ENCODE results near the gene ANKRD35. TPM values are rescaled to one million over a fixed set of nuclear protein-coding genes. Genes with fewer than 3 reads are reported as not detected.

The ANKRD35 gene
- total and polyA plus RNA-seq, 10 of the 15 experiments (the other 5 are each of a cell fraction or from before 2014, with no cell fraction given) = 0.01 to 0.08 TPM; not detected in 8

DNA sequence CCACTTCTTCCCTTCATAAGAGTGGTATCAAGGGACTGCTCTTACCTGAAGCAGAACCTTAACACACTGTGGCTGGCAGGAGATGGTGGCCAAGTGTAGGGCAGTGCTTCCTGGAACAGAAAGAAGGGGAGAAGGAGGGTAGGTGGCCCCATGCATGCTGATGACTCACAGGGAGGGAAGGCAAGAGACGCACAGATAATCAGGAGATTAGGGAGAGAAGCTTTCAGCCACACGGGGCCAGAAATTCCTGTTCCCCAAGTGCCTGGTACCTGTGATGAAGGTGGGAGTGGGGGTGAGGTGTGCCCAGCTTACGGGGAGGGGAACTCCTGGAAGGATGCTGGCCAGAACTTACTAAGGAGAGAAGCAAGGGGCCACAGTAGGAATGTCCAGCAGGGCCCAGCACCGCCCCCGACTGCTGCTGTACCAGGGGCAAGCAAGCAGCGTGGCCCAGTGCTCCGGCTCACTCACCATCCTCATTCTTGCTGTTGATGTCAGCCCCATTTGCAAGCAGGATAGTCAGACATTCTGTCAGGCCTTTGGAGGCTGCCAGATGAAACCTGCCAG is 7.7 kb downstream of the ANKRD35 start:
- BruUV-seq (replicated peaks) = no TSS peak

More for the DNA sequence above, 7.7 kb downstream of the ANKRD35 start:
- no peaks in the 10 kb centered on the region for H3K4me1 ChIP-seq (ENCODE audit: control insufficient read depth, insufficient read depth, low read length)
- H3K27ac ChIP-seq (ENCODE audit: control insufficient read depth, insufficient read depth) = no peak overlapping the region
- no peaks in the 10 kb centered on the region for H3K79me2 ChIP-seq (ENCODE audit: control insufficient read depth, insufficient read depth, low read length)
- no peak overlapping the region for H3K9ac ChIP-seq (ENCODE audit: control insufficient read depth, insufficient read depth, low read length)
- POLR2A ChIA-PET = no interaction called here
- H3K36me3 ChIP-seq (ENCODE audit: control insufficient read depth in 2 of 2, insufficient read depth in 2 of 2, low read length in 1 of 2) = no peaks in the 10 kb centered on the region
- in situ Hi-C loops (cut with MboI) (no loop called here), intact Hi-C loops (cut with micrococcal nuclease; ENCODE audit: unreplicated experiment) (no loop called here)
- TF ChIP-seq BCL11A (IDR thresholded peaks at IDR 0.05; ENCODE audit: low read depth, low read length) (no peak), LARP7 (IDR thresholded peaks at IDR 0.05) (no peak), BRCA1 (IDR thresholded peaks at IDR 0.05; ENCODE audit: low read depth, low read length) (no peak), IKZF1 (conservative IDR thresholded peaks at IDR 0.05) (no peak), E4F1 (IDR thresholded peaks at IDR 0.05; ENCODE audit: borderline replicate concordance, partially characterized antibody) (no peak), ELK1 (IDR thresholded peaks at IDR 0.05; ENCODE audit: low read depth, low read length) (no peak), HDAC6 (IDR thresholded peaks at IDR 0.05; ENCODE audit: unreplicated experiment) (no peak), NFIC (IDR thresholded peaks at IDR 0.05; ENCODE audit: low read depth, low read length) (no peak), ATF3 (IDR thresholded peaks at IDR 0.05; ENCODE audit: borderline replicate concordance, extremely low read depth, low read depth, low read length) (no peak), TCF3 (IDR thresholded peaks at IDR 0.05; ENCODE audit: borderline replicate concordance, insufficient read depth, low read depth, low read length) (no peak), SP1 (IDR thresholded peaks at IDR 0.05; ENCODE audit: low read depth, low read length) (no peak), BHLHE40 (IDR thresholded peaks at IDR 0.05; ENCODE audit: borderline replicate concordance in 1 of 2, low read depth in 2 of 2, low read length in 1 of 2) (no peak), HSF1 (IDR thresholded peaks at IDR 0.05; ENCODE audit: low read depth, low read length) (no peak), TBL1XR1 (IDR thresholded peaks at IDR 0.05; ENCODE audit: low read depth, low read length) (no peak), RFX5 (IDR thresholded peaks at IDR 0.05; ENCODE audit: low read depth, low read length) (no peak), RAD51 (IDR thresholded peaks at IDR 0.05) (no peak), IRF4 (IDR thresholded peaks at IDR 0.05; ENCODE audit: low read depth, low read length) (no peak), CHD4 (IDR thresholded peaks at IDR 0.05) (no peak)
- DNase-seq (ENCODE audit: low read depth, low spot score) (no peak), FAIRE-seq (no peak), ATAC-seq (no peak)
- H3K4me3 ChIP-seq = no peak overlapping the region
- no peaks in the 10 kb centered on the region for H4K20me1 ChIP-seq (ENCODE audit: control insufficient read depth, insufficient read depth)
- SMC1A ChIA-PET (ENCODE audit: uncharacterized antibody, unreplicated experiment) = interaction anchor here (0.9 kb wide), 1 partner anchor 158 kb away, joined by 3 read pairs; no protein-coding TSS in a partner anchor
- no peaks in the 10 kb centered on the region for H3K9me3 ChIP-seq (replicated peaks; ENCODE audit: control insufficient read depth, insufficient read depth, low read length)
- CTCF ChIA-PET = interaction anchor here (1.4 kb wide), 1 partner anchor 31 kb away, joined by 3 read pairs; no protein-coding TSS in a partner anchor
- 72% methylated on average over 7 of the region's 7 CpGs for WGBS (ENCODE audit: insufficient coverage, insufficient replicate concordance, low lambda C conversion rate, missing lambda C conversion rate)
- RAD21 ChIA-PET (ENCODE audit: unreplicated experiment) = no interaction called here
- peaks cover 0 to under 1% of the 10 kb centered on the region in 2 experiments; a peak in 2 of 4 replicates for H3K27me3 ChIP-seq (replicated peaks in 1 of 2; ENCODE audit: control insufficient read depth in 2 of 2, insufficient read depth in 2 of 2, low read length in 1 of 2)
- no peak overlapping the region for H2AFZ ChIP-seq (ENCODE audit: control insufficient read depth, low read depth, low read length)
- no peak overlapping the region for H3K4me2 ChIP-seq (ENCODE audit: control insufficient read depth, insufficient read depth)

Data from GM12878 (cell line).